Fibroblast of mammary gland (primary cell): ENCODE measurements around the gene NATD1.

Source experiments
- DNase-seq: peaks from one replicate; pipeline ENCODE4 v3.0.0-alpha.2; 2010; ENCODE audit warnings: low read depth
- H3K4me3 ChIP-seq: 2 replicates; pipeline ENCODE4 v1.5.1; 2011; ENCODE audit warnings: low read depth, mild to moderate bottlenecking, low read length, moderate library complexity; ENCODE audit not compliant: control insufficient read depth
- CTCF ChIP-seq: conservative IDR thresholded peaks from 2 replicates; pipeline ENCODE4 v1.5.1; 2011; ENCODE audit warnings: low read depth, low read length, inconsistent platforms; ENCODE audit not compliant: control insufficient read depth, insufficient read depth

The NATD1 gene

DNA sequence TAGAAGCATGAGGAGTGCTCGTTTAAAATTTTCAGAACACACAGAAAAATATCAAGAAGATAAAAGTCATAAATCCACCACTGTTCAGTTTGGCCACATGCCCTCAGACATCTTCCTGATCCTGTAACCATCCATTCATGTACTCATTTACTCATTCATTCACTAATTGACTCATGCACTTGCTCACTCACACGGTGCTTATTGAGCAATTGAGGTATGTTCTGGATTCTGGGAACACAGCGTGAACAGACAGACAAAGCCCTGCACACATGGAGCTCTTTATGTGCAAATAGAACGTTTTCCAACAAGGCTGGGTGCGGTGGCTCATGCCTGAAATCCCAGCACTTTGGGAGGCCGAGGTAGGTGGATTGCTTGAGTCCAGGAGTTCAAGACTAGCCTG lies 10.2 kb upstream of the NATD1 start:
- TF ChIP-seq CTCF, result no peak
- no peak overlapping the region for H3K4me3 ChIP-seq
- DNase-seq, result peak; percentile 94

DNA sequence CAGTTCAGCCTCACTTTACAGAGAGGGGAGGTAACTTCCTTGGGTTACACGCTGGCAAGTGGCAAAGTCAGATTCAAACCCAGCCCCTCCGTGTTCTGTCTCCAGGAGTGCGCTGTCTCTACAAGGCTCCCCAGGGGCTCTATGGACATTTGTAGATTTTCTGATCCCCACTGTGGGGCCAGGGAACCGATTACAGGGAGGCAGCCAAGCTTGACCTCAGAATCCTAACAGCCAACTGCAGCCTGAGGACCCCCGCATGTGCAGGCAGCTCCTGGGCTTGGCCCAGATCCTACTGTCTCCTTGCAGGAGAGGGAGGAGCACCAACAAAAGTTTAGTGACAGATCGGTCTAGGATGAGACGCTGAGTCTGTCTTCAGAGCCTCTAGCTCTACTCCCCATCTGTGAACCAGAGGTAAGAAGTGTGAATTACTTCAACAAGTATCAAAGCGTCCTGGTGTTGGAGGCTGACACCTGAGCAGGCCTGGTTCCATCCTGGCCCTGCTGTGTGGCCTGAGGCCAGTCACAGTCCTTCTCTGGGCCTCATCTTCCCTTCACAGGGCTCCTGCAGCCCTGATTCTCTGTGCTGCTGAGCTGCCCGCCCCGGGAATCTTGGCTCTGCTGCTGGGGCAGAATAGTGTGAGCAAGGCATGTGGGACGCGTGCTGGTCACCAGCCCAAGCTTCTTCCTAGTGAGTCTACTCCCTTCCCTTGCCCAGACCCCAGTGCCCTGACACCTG lies 9.2 kb upstream of the NATD1 start:
- no peak for TF ChIP-seq CTCF
- H3K4me3 ChIP-seq, result no peak overlapping the region
- DNase-seq, result no peak

GRCh38 chr17:21258593-21258992 lies 5.4 kb upstream of the NATD1 start:
- no peak overlapping the region for H3K4me3 ChIP-seq
- TF ChIP-seq CTCF, result no peak
- no peak for DNase-seq

DNA sequence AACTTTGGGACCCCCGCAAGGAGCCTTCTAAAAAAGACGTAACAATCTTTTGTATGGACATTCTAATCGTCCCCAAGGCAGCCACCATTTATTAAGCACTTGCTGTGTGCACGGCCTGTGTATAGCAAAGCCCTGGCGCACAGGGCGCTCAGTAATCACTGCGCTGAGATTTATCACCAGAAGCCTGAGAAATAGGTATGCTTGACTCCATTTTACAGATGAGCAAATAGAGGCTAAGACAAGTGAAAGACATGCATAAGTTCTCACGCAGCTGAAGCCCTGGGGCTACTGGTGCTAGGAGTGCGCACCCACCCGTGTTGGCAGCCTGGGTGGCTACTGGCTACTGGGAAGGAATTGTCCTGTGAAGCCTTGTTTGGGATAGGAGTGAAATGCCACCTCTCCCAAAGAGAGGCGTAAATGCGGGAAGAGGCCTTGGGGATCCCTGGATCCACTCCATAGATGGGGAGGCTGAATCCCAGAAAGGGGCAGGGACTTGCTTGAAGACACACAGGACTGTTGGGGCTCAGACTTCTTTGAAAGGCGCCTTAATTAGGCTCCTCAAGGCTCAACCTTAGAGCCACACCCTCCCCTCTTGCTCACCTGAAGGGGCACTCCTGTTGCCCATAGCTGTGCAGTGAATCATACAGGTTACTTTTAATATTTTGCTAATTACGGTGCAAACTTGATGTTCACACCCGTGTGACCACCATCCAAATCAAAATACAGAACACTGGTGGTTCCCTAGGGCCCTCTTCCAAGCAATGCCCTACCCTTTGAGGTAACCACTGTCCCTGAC lies 634 bp upstream of the NATD1 start:
- no peak for DNase-seq
- H3K4me3 ChIP-seq, result peak overlapping the region; percentile 49
- TF ChIP-seq CTCF, result no peak

GRCh38 chr17:21252289-21252795 lies 868 bp downstream of the NATD1 start:
- H3K4me3 ChIP-seq, result peak overlapping the region; percentile 40
- no peak for DNase-seq
- no peak for TF ChIP-seq CTCF

DNA sequence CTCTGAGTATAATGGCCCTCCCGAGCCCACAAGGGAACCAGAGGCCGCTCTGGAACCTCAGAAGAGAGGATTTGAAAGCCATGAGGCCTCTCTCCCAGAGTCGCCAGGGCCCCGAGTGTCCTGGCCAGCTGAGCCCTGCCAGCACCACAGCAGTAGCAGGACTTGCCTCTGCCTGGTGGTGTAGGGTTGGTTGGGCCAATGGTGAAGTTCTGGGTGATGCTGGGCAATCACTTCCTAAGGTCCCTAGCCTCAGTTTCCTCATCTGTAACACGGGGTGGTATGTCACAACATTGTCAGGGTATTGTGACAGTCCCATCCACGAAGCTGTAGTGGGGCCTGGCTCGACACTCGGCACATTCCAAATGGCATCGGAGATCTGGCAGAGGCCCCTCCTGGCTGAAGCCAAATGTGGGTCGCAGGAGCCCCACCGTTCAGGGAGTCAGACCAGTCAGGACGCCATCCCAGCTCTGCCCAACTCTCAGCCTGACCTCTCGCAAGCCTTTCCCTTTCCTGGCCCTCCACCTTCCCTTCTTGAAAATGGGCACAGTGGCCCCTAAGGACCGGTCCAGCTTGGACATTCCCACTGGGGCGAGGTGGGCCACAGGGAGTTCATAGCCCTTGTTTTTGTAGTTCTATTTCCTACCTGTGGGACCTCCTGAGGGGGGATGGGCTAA lies 1.7 kb downstream of the NATD1 start:
- no peak for DNase-seq
- TF ChIP-seq CTCF, result no peak
- no peak overlapping the region for H3K4me3 ChIP-seq
